Nephron (organoid): ENCODE data around the gene HOXD9.

Experiments used
- H3K27ac Mint-ChIP-seq, 3 experiments: 2 replicates each; pipeline ENCODE4 v1.8.0; 2020; ENCODE audit warnings: mixed read lengths in 3 of 3, mild to moderate bottlenecking in 2 of 3, moderate library complexity in 1 of 3
- H3K27me3 Mint-ChIP-seq: 2 replicates; pipeline ENCODE4 v1.8.0; 2021; ENCODE audit warnings: low read depth, mild to moderate bottlenecking, moderate library complexity, mixed read lengths
- H3K36me3 Mint-ChIP-seq: 2 replicates; pipeline ENCODE4 v1.8.0; 2020; ENCODE audit warnings: low read depth, mixed read lengths
- H3K4me1 Mint-ChIP-seq: 2 replicates; pipeline ENCODE4 v1.8.0; 2020; ENCODE audit warnings: mixed read lengths
- H3K4me3 Mint-ChIP-seq, 3 experiments: 2 replicates each; pipeline ENCODE4 v1.8.0; 2020; ENCODE audit warnings: mild to moderate bottlenecking in 3 of 3, mixed read lengths in 3 of 3, moderate library complexity in 2 of 3
- H3K9me3 Mint-ChIP-seq: 2 replicates; pipeline ENCODE4 v1.8.0; 2020; ENCODE audit warnings: mixed read lengths
- CTCF ChIP-seq, 3 experiments: fragments of 200-600 bp; sonication (generic); IDR thresholded peaks; one replicate each; pipeline ENCODE4 v1.5.0; 2021; ENCODE audit warnings: antibody characterized with exemption in 3 of 3; ENCODE audit not compliant: unreplicated experiment in 3 of 3

The HOXD9 gene

GRCh38 chr2:176081376-176081836 is 41.1 kb upstream of the HOXD9 start:
- H3K36me3 Mint-ChIP-seq: no peaks in the 10 kb centered on the region
- peaks cover 43% of the 10 kb centered on the region for H3K4me1 Mint-ChIP-seq
- no peak overlapping the region for H3K27ac Mint-ChIP-seq
- no peak for TF ChIP-seq CTCF (IDR thresholded peaks at IDR 0.05; ENCODE audit: unreplicated experiment in 3 of 3)
- peak overlapping the region; percentile 36 to 71 (median 61) for H3K4me3 Mint-ChIP-seq
- peaks cover 97% of the 10 kb centered on the region for H3K27me3 Mint-ChIP-seq
- peaks cover 3% of the 10 kb centered on the region for H3K9me3 Mint-ChIP-seq

- no peak overlapping the region for H3K27ac Mint-ChIP-seq
- peak overlapping the region in 1 of 3 experiments; percentile 15 for H3K4me3 Mint-ChIP-seq
- H3K27me3 Mint-ChIP-seq: peaks cover 97% of the 10 kb centered on the region
- no peak for TF ChIP-seq CTCF (IDR thresholded peaks at IDR 0.05; ENCODE audit: unreplicated experiment in 3 of 3)
- peaks cover 43% of the 10 kb centered on the region for H3K4me1 Mint-ChIP-seq
- peaks cover 5% of the 10 kb centered on the region for H3K9me3 Mint-ChIP-seq
- H3K36me3 Mint-ChIP-seq: no peaks in the 10 kb centered on the region
These were observed 40.5 kb upstream of the HOXD9 start for GRCh38 chr2:176081837-176082524.

DNA sequence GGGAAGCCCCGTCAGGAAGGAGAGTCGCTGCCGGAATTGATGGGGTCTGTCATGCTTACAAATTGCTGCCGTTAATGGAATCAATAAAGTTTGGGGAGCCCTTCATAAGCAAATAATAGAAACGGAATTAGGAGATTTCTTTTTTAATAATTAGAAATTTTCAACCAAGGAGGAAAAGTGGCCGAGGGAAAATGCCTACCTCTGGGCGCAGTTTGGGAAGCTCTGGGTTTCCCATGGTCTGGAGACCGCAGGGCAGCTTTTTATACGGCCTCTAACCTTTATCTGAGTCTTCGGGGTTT is 40.0 kb upstream of the HOXD9 start:
- no peak for TF ChIP-seq CTCF (IDR thresholded peaks at IDR 0.05; ENCODE audit: unreplicated experiment in 3 of 3)
- Mint-ChIP-seq H3K27me3 (peaks cover 97% of the 10 kb centered on the region), H3K4me1 (peaks cover 43% of the 10 kb centered on the region), H3K27ac (no peak overlapping the region), H3K9me3 (peaks cover 6% of the 10 kb centered on the region), H3K4me3 (peak overlapping the region in 2 of 3 experiments; percentile 15 to 50), H3K36me3 (no peaks in the 10 kb centered on the region)

DNA sequence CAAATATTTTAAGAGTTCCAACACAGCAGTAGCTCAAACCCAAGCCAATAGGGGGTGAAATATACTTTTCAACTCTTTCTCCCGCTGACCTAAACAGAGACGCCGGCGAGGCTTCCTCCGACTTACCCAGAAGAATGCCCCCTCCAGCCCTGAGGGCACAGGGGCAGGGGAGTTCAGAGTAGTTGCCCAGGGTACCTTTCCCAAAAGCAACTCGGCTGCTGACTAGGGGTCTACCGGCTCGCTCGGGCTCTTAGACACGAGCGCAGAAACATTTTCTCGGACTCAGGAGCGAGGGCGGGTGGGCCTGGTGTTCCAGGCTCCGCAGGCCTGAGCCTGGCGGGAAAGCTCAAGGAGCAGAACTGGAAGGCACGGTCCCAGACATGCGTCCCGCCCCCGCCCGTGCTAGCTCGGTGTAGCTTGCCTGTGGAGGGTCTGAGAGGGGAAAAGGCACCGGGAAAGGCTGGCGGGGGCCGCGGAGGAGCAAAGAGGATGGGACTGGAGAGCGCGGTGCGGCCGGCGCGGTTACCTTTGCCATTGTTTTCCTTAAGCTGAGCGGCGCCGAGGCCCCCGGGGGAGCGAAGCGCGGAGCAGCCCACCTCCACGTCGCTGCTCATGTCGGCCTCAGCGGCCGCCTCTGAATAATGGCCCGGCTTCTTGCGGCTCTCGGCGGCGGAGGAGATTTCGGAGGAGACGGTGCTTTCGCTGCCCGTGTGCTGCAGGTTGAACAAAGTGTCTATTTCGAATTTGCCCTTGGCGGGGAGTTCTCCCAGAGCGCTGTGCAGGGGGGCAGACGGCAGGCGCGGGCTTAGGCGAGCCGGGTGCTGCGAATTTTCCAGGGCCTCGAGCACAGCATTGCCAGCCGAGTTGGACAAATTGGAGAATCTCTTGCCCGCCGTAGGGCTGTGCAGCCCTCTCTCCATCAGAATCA is 39.4 kb upstream of the HOXD9 start:
- H3K4me1 Mint-ChIP-seq: peaks cover 44% of the 10 kb centered on the region
- no peak for TF ChIP-seq CTCF (IDR thresholded peaks at IDR 0.05; ENCODE audit: unreplicated experiment in 3 of 3)
- H3K27me3 Mint-ChIP-seq: peaks cover 100% of the 10 kb centered on the region
- peak overlapping the region in 2 of 3 experiments; percentile 36 to 50 for H3K4me3 Mint-ChIP-seq
- no peak overlapping the region for H3K27ac Mint-ChIP-seq
- H3K36me3 Mint-ChIP-seq: no peaks in the 10 kb centered on the region
- peaks cover 6% of the 10 kb centered on the region for H3K9me3 Mint-ChIP-seq

DNA sequence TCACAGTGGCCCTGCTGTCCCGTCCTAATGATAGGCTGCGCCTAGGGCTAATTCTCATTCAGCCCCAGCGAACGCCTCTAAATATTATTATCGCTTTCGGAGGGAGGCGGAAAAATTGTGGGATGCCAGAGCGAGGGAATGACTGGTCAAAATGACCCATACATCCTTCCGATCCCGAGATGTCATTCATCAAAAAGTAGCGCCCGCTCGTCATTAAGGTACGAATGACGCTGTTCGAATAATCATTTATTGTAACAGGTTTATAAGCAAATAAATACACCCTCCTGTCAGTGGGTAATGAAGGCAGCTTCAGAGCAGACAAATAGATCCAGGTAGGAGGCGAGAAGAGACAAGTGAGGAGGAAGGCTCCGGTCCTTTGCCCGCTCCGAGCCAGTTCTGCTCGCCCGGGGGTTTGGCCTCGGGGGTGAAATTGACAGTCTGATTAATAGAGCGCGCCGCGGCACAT is 38.7 kb upstream of the HOXD9 start, which contains the start of gene EVX2:
Gene EVX2, minus strand, starts transcription at position 167 of the 466 bp plus-strand sequence. CDS start 186 bp downstream, outside the sequence.
- peak within 1 kb of the TSS in 2 of 3 experiments; percentile 50 for H3K4me3 Mint-ChIP-seq
- no peak within 1 kb of the TSS for H3K27ac Mint-ChIP-seq
- peaks cover 100% of the 10 kb centered on the region for H3K27me3 Mint-ChIP-seq
- H3K9me3 Mint-ChIP-seq: peaks cover 6% of the 10 kb centered on the region
- H3K36me3 Mint-ChIP-seq: no peaks in the 10 kb centered on the region
- H3K4me1 Mint-ChIP-seq: peaks cover 45% of the 10 kb centered on the region
- no peak for TF ChIP-seq CTCF (IDR thresholded peaks at IDR 0.05; ENCODE audit: unreplicated experiment in 3 of 3)
